ENCODE results near the gene GPR32.
"Not testable (repeated sequence)": the region's sequence is repeated elsewhere in the genome, so short reads cannot be mapped to it uniquely, and the experiment has no call there.

GPR32 gene

GRCh38 chr19:50770164-50770563 is at the start of gene GPR32:
TSS of gene GPR32 (plus strand) at chr19:50770464. CDS start at chr19:50770601, 137 bp downstream.
- not testable (repeated sequence) for DNase-seq (ENCODE audit: low read depth in 3 of 3, low spot score in 1 of 3)

- no peak for DNase-seq (ENCODE audit: low read depth in 3 of 3, low spot score in 1 of 3)
Measured at GRCh38 chr19:50720921-50721381, 49.3 kb upstream of the GPR32 start.

- DNase-seq (ENCODE audit: low read depth in 3 of 3, low spot score in 1 of 3), result no peak
Measured at GRCh38 chr19:50721441-50722137, 48.7 kb upstream of the GPR32 start.

GRCh38 chr19:50722201-50723013 is 47.9 kb upstream of the GPR32 start:
- DNase-seq (ENCODE audit: low read depth in 3 of 3, low spot score in 1 of 3), result no peak

GRCh38 chr19:50723069-50723468 is 47.2 kb upstream of the GPR32 start, which contains the start of gene CLEC11A:
TSS of gene CLEC11A (plus strand) at chr19:50723364. CDS start at chr19:50723526, 162 bp downstream.
- DNase-seq (ENCODE audit: low read depth in 3 of 3, low spot score in 1 of 3), result no peak

GRCh38 chr19:50723735-50724521 is 46.3 kb upstream of the GPR32 start:
- no peak for DNase-seq (ENCODE audit: low read depth in 3 of 3, low spot score in 1 of 3)

GRCh38 chr19:50724522-50725217 is 45.6 kb upstream of the GPR32 start:
- peak; percentile 68 to 83 (median 74) for DNase-seq (ENCODE audit: low read depth in 3 of 3, low spot score in 1 of 3)

GRCh38 chr19:50725218-50725910 is 44.9 kb upstream of the GPR32 start:
- no peak for DNase-seq (ENCODE audit: low read depth in 3 of 3, low spot score in 1 of 3)

- DNase-seq (ENCODE audit: low read depth in 3 of 3, low spot score in 1 of 3), result no peak
Measured at GRCh38 chr19:50725911-50726230, 44.4 kb upstream of the GPR32 start.

- DNase-seq (ENCODE audit: low read depth in 3 of 3, low spot score in 1 of 3), result peak in 2 of 3 donors; percentile 17 to 59
Measured at GRCh38 chr19:50728084-50728737, 42.1 kb upstream of the GPR32 start.

GRCh38 chr19:50729894-50730293 is 40.4 kb upstream of the GPR32 start:
- DNase-seq (ENCODE audit: low read depth in 3 of 3, low spot score in 1 of 3), result no peak

GRCh38 chr19:50735869-50736268 is 34.4 kb upstream of the GPR32 start:
- no peak for DNase-seq (ENCODE audit: low read depth in 3 of 3, low spot score in 1 of 3)

GRCh38 chr19:50736338-50736737 is 33.9 kb upstream of the GPR32 start:
- DNase-seq (ENCODE audit: low read depth in 3 of 3, low spot score in 1 of 3), result no peak

- DNase-seq (ENCODE audit: low read depth in 3 of 3, low spot score in 1 of 3), result no peak
Measured at GRCh38 chr19:50739132-50739913, 30.9 kb upstream of the GPR32 start.

GRCh38 chr19:50739914-50740426 is 30.3 kb upstream of the GPR32 start:
- DNase-seq (ENCODE audit: low read depth in 3 of 3, low spot score in 1 of 3), result no peak

- no peak for DNase-seq (ENCODE audit: low read depth in 3 of 3, low spot score in 1 of 3)
Measured at GRCh38 chr19:50741179-50741933, 28.9 kb upstream of the GPR32 start.

- DNase-seq (ENCODE audit: low read depth in 3 of 3, low spot score in 1 of 3), result no peak
Measured at GRCh38 chr19:50743537-50743936, 26.7 kb upstream of the GPR32 start.

GRCh38 chr19:50745221-50745620 is 25.0 kb upstream of the GPR32 start:
- DNase-seq (ENCODE audit: low read depth in 3 of 3, low spot score in 1 of 3), result no peak

Measured in stimulated activated CD4-positive, alpha-beta T cell treated with anti-CD3 and anti-CD28 coated beads, TNF-alpha, amount 100 ng/mL, for 1 hour (primary cell).